K562 (cell line): ENCODE data around the gene TECPR2. TPM values are rescaled to one million over a fixed set of nuclear protein-coding genes. Genes with fewer than 3 reads are reported as not detected.

Experiments used
- ATAC-seq: fragments of 200-7000 bp; cut with Tn5 transposase; 3 replicates; pipeline ENCODE4 v1.9.1; 2020; ENCODE audit warnings: moderate library complexity
- BruUV-seq: library from RNA; stranded (reverse); fragments of 400-500 nt; replicated peaks from 2 replicates; lab custom pipeline; 2021; lab: Mats Ljungman, UMichigan
- CTCF ChIA-PET: fragments of 300-600 bp; formaldehyde crosslinking; extraction: SDS; loops from one replicate; lab custom pipeline; 2021; ENCODE audit warnings: low intra/inter-chr PET ratio; lab: Yijun Ruan, JAX
- POLR2A ChIA-PET: fragments of 300-600, 350-650 bp; sonication (Branson Sonifier 250); formaldehyde crosslinking; extraction: SDS; loops from one replicate; lab custom pipeline; 2021; ENCODE audit warnings: antibody characterized with exemption, inconsistent platforms; lab: Yijun Ruan, JAX
- DNase-seq, 4 experiments: peaks; one replicate each; pipeline versions ENCODE4 v3.0.0 to v3.0.0-alpha.2; 2011 to 2018; ENCODE audit warnings: low spot score in 3 of 4, mixed read lengths in 3 of 4; ENCODE audit errors: extremely low read depth in 1 of 4
- FAIRE-seq: peaks from 2 replicates; lab custom pipeline; 2011; peaks lifted over from hg19 to GRCh38; lab: Jason Lieb, UNC
- H2AFZ ChIP-seq: 2 replicates; pipeline ENCODE4 v1.6.0; 2011; ENCODE audit warnings: low read depth, low read length, control low read depth, inconsistent platforms
- H3K27ac ChIP-seq: fragments of 200-600 bp; 3 replicates; pipeline ENCODE4 v1.8.0; 2011; ENCODE audit warnings: low read depth, mild to moderate bottlenecking, control low read depth, inconsistent platforms, low read length, moderate library complexity, mixed read lengths; ENCODE audit errors: extremely low read depth
- H3K27me3 ChIP-seq, 2 experiments: fragments of 300-600 bp in 1 of 2; 2 replicates in 1 of 2; 3 replicates in 1 of 2; pipeline versions ENCODE4 v1.6.0 to v1.8.0; 2011; ENCODE audit warnings: inconsistent platforms in 2 of 2, low read length in 2 of 2, mild to moderate bottlenecking in 1 of 2, mixed read lengths in 1 of 2, moderate library complexity in 1 of 2; ENCODE audit not compliant: control insufficient read depth in 2 of 2, insufficient read depth in 2 of 2
- H3K36me3 ChIP-seq: fragments of 300-600 bp; 3 replicates; pipeline ENCODE4 v1.8.0; 2011; ENCODE audit warnings: mild to moderate bottlenecking, low read length, inconsistent platforms; ENCODE audit not compliant: control insufficient read depth, insufficient read depth
- H3K4me1 ChIP-seq, 2 experiments: fragments of 200-600 bp in 1 of 2; replicated peaks in 1 of 2; 2 replicates in 1 of 2; 3 replicates in 1 of 2; pipeline versions ENCODE4 v1.5.1 to v1.8.0; 2011; ENCODE audit warnings: inconsistent platforms in 2 of 2, low read length in 2 of 2, mild to moderate bottlenecking in 1 of 2, mixed read lengths in 1 of 2, moderate library complexity in 1 of 2; ENCODE audit not compliant: control insufficient read depth in 2 of 2, insufficient read depth in 2 of 2
- H3K4me2 ChIP-seq: 2 replicates; pipeline ENCODE4 v1.6.1; 2011; ENCODE audit warnings: low read length, control low read depth, inconsistent platforms, mixed read lengths; ENCODE audit not compliant: insufficient read depth
- H3K4me3 ChIP-seq: fragments of 200-600 bp; sonication (generic), shearing (Covaris generic); 2 replicates; pipeline ENCODE4 v1.5.1; 2016; ENCODE audit warnings: control low read depth, inconsistent platforms
- H3K79me2 ChIP-seq: fragments of 200-600 bp; 3 replicates; pipeline ENCODE4 v1.8.0; 2011; ENCODE audit warnings: low read length, inconsistent platforms; ENCODE audit not compliant: control insufficient read depth, insufficient read depth
- H3K9ac ChIP-seq, 2 experiments: 2 replicates each; pipeline versions ENCODE4 v1.6.0 to v1.6.1; 2011; ENCODE audit warnings: low read depth in 2 of 2, low read length in 2 of 2, control low read depth in 1 of 2, inconsistent platforms in 1 of 2, mild to moderate bottlenecking in 1 of 2, mixed read lengths in 1 of 2; ENCODE audit not compliant: insufficient read depth in 1 of 2
- H3K9me1 ChIP-seq: one replicate; pipeline ENCODE4 v1.6.0; 2011; ENCODE audit warnings: inconsistent platforms, mild to moderate bottlenecking, low read length, moderate library complexity; ENCODE audit not compliant: control insufficient read depth, insufficient read depth
- H3K9me3 ChIP-seq: replicated peaks from 2 replicates; pipeline ENCODE4 v1.5.1; 2011; ENCODE audit warnings: low read depth, low read length, inconsistent platforms; ENCODE audit not compliant: control insufficient read depth, insufficient read depth
- H4K20me1 ChIP-seq: replicated peaks from 2 replicates; pipeline ENCODE4 v1.6.1; 2011; ENCODE audit warnings: low read length, inconsistent platforms, mixed read lengths; ENCODE audit not compliant: control insufficient read depth, insufficient read depth
- ARID4B ChIP-seq: sonication (generic); formaldehyde crosslinking; IDR thresholded peaks from 2 replicates; pipeline ENCODE4 v1.8.0; 2022; ENCODE audit warnings: mild to moderate bottlenecking, missing genetic modification reagents
- ARNT ChIP-seq, 2 experiments: fragments of 450-650 bp; IDR thresholded peaks; 2 replicates each; pipeline ENCODE4 v1.6.1; 2016; ENCODE audit warnings: mild to moderate bottlenecking in 1 of 2
- CHCHD3 ChIP-seq: fragments of 250-450 bp; sonication (Bioruptor Pico); IDR thresholded peaks from 2 replicates; pipeline ENCODE4 v2.1.2; 2022; ENCODE audit warnings: mild to moderate bottlenecking
- FOXK1 ChIP-seq: sonication (generic); formaldehyde crosslinking; IDR thresholded peaks from 2 replicates; pipeline ENCODE4 v1.8.0; 2022; ENCODE audit warnings: missing genetic modification reagents, mild to moderate bottlenecking, borderline replicate concordance
- MTA3 ChIP-seq: fragments of 450-650 bp; formaldehyde crosslinking; IDR thresholded peaks from 2 replicates; pipeline ENCODE4 v1.6.1; 2017; ENCODE audit warnings: mild to moderate bottlenecking, borderline replicate concordance
- NR2C2 ChIP-seq, 2 experiments: fragments of 200-800 bp in 1 of 2; sonication (Bioruptor generic) in 1 of 2; sonication (generic) in 1 of 2; formaldehyde crosslinking in 1 of 2; IDR thresholded peaks; 2 replicates each; pipeline versions ENCODE4 v1.6.1 to v1.8.0; 2016 to 2022; ENCODE audit warnings: mild to moderate bottlenecking in 1 of 2, missing compliant biosample characterization in 1 of 2, missing genetic modification characterization in 1 of 2, missing genetic modification reagents in 1 of 2
- SIX5 ChIP-seq, 2 experiments: IDR thresholded peaks; 2 replicates each; pipeline ENCODE4 v1.6.1; 2011; ENCODE audit warnings: low read length in 2 of 2, borderline replicate concordance in 1 of 2, low read depth in 1 of 2, mild to moderate bottlenecking in 1 of 2, moderate library complexity in 1 of 2; ENCODE audit not compliant: insufficient read depth in 1 of 2
- SPI1 ChIP-seq: IDR thresholded peaks from 2 replicates; pipeline ENCODE4 v1.6.1; 2011; ENCODE audit warnings: low read depth, low read length, control low read depth, borderline replicate concordance
- ZNF121 ChIP-seq: sonication (generic); formaldehyde crosslinking; conservative IDR thresholded peaks from 2 replicates; pipeline ENCODE4 v1.8.0; 2022; ENCODE audit warnings: missing genetic modification reagents
- ZNF561 ChIP-seq: fragments of 450-650 bp; formaldehyde crosslinking; conservative IDR thresholded peaks from 2 replicates; pipeline ENCODE4 v1.4.0; 2020; ENCODE audit warnings: mild to moderate bottlenecking, moderate library complexity
- ZNF75A ChIP-seq: fragments of 450-650 bp; formaldehyde crosslinking; IDR thresholded peaks from 2 replicates; pipeline ENCODE4 v1.4.0; 2020; ENCODE audit warnings: mild to moderate bottlenecking
- WGBS: fragments of 100-300 bp; shearing (Covaris generic); methylation state at CpG from one replicate; pipeline ENCODE4 v1.1.6; 2016; ENCODE audit warnings: low coverage, mixed read lengths; ENCODE audit not compliant: insufficient coverage; ENCODE audit errors: missing lambda C conversion rate; 5-methylcytosine and 5-hydroxymethylcytosine counted together
- in situ Hi-C: fragments of 300-500 bp; cut with MboI; formaldehyde crosslinking; loops from 4 replicates; pipeline ENCODE4 v1.15.0; 2018; ENCODE audit warnings: inconsistent platforms, mixed read lengths
- intact Hi-C: fragments of 100-400 bp; cut with micrococcal nuclease; formaldehyde crosslinking; loops from 2 replicates; pipeline ENCODE4 v1.14.2; 2022
- polyA plus RNA-seq, 8 experiments: library from polyadenylated mRNA; depleted of rRNA in 4 of 8; stranded (reverse) in 5 of 8; unstranded in 3 of 8; fragments of >200 nt; fragmentation: Nextera tagmentation in 2 of 8; fragmentation: Illumina TruSeq in 1 of 8; extraction: Ambion mirVana in 2 of 8; extraction: Trizol in 1 of 8; gene quantifications; 2 replicates each; pipeline versions ENCODE4 v1.2.1 to v1.2.3, GENCODE V29; 2011 to 2014; ENCODE audit warnings: inconsistent platforms in 1 of 8, missing spikeins in 1 of 8
- total RNA-seq, 7 experiments: library from RNA; depleted of rRNA in 6 of 7; stranded (reverse); fragments of >200 nt in 6 of 7; fragmentation: Illumina TruSeq in 2 of 7; extraction: Trizol in 2 of 7; gene quantifications; 2 replicates each; pipeline versions ENCODE4 v1.2.1 to v1.2.3, GENCODE V29; 2011 to 2021; ENCODE audit warnings: low replicate concordance in 1 of 7
- TF ChIP-seq, protein P1 (sequence below): fragments of 250-450 bp; sonication (Bioruptor Pico); IDR thresholded peaks from 2 replicates; pipeline ENCODE4 v1.8.0; 2022; ENCODE audit warnings: inconsistent platforms
- TF ChIP-seq, protein P2 (sequence below): fragments of 250-450 bp; sonication (Bioruptor Pico); IDR thresholded peaks from 2 replicates; pipeline ENCODE4 v1.6.1; 2021; ENCODE audit warnings: mild to moderate bottlenecking

TECPR2 gene
- total and polyA plus RNA-seq, 9 of the 15 experiments (the other 6 are each of a cell fraction or from before 2014, with no cell fraction given): 0.04 to 3.0 (median 0.83) TPM

DNA sequence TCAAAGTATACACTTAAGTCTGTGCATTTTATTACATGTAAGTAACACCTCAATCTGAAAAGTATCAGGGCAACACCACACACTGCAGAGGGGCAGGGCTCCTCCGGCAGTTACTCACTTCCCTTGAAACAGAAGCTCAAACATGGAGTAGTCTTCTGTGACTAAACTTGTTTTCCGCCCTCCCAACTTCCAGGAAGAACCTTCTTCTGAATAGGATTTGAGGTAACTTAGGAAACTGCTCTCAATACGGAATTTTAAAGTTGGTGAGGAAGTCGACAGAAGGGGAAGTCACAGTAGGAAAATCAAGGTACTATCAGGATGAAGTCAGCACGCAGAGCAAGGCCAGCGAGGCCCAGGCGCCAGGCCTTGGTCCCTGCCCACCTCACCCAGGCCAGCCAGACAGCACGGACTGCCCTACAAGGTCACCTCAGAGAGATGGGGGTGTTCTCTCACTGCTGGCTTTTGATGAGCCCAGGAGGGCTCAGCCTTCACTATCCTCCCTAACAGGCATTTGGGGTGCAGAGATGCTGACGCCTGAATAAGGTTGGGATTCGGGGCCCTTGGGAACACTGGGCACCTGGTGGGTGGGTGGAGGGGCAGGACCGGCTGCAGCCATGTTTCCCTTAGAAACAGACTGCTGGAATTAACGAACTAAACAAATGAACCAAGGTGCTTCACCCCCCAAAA lies 141.0 kb downstream of the TECPR2 start:
- in situ Hi-C loops (loop anchor here (25.0 kb wide), 1 partner anchor 409 kb away; the partner anchor contains the start of gene AMN), intact Hi-C loops (loop anchor here (10.0 kb wide), 1 partner anchor 539 kb away; the partner anchor contains the start of gene DYNC1H1)
- peaks cover 4% of the 10 kb centered on the region; the same call in 1 of the 2 replicates for H4K20me1 ChIP-seq
- peak overlapping the region; percentile 5 for H2AFZ ChIP-seq
- H3K4me2 ChIP-seq: peak overlapping the region; percentile 60
- DNase-seq (peak in 2 of 4 experiments; percentile 16 to 28), FAIRE-seq (peak; percentile 67), ATAC-seq (peak; percentile 5; the same call in 2 of the 3 replicates)
- H3K36me3 ChIP-seq: peaks cover 20% of the 10 kb centered on the region; the same call in 2 of the 3 replicates
- no peaks in the 10 kb centered on the region for H3K9me1 ChIP-seq
- WGBS: 7% methylated on average over 8 of the region's 12 CpGs
- CTCF ChIA-PET: no interaction called here
- H3K79me2 ChIP-seq: peaks cover 11% of the 10 kb centered on the region; the same call in 2 of the 3 replicates
- peaks cover 27 to 74% of the 10 kb centered on the region in 2 experiments for H3K4me1 ChIP-seq
- H3K4me3 ChIP-seq: no peak overlapping the region
- POLR2A ChIA-PET: interaction anchor here (0.7 to 2.0 kb wide), 3 partner anchors 9 to 274 kb away, joined by 3 to 6 read pairs (median 3); no protein-coding TSS in a partner anchor
- peak overlapping the region in 1 of 2 experiments; percentile 85; a peak in 2 of 4 replicates for H3K9ac ChIP-seq
- H3K27ac ChIP-seq: peak overlapping the region; percentile 63
- no peaks in the 10 kb centered on the region for H3K9me3 ChIP-seq
- no peaks in the 10 kb centered on the region for H3K27me3 ChIP-seq
- no TSS peak for BruUV-seq
- TF ChIP-seq, protein P1, sequence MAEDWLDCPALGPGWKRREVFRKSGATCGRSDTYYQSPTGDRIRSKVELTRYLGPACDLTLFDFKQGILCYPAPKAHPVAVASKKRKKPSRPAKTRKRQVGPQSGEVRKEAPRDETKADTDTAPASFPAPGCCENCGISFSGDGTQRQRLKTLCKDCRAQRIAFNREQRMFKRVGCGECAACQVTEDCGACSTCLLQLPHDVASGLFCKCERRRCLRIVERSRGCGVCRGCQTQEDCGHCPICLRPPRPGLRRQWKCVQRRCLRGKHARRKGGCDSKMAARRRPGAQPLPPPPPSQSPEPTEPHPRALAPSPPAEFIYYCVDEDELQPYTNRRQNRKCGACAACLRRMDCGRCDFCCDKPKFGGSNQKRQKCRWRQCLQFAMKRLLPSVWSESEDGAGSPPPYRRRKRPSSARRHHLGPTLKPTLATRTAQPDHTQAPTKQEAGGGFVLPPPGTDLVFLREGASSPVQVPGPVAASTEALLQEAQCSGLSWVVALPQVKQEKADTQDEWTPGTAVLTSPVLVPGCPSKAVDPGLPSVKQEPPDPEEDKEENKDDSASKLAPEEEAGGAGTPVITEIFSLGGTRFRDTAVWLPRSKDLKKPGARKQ (CRISPR knock-in tag): no peak
- no peak for TF ChIP-seq CHCHD3
- TF ChIP-seq FOXK1 (CRISPR knock-in tag): no peak
- TF ChIP-seq ARID4B (CRISPR knock-in tag): no peak
- no peak for TF ChIP-seq ARNT (IDR thresholded peaks at IDR 0.05)
- peak; percentile 64 for TF ChIP-seq SPI1
- no peak for TF ChIP-seq SIX5 (IDR thresholded peaks at IDR 0.05; ENCODE audit: borderline replicate concordance in 1 of 2, insufficient read depth in 1 of 2, low read depth in 1 of 2, low read length in 2 of 2)
- TF ChIP-seq ZNF75A (CRISPR knock-in tag): no peak
- TF ChIP-seq NR2C2 (CRISPR knock-in tag; IDR thresholded peaks at IDR 0.05): no peak
- TF ChIP-seq NR2C2 (tag; IDR thresholded peaks at IDR 0.05): 0 out of 2 replicates have a peak, but pooled peaks have one; percentile 19
- TF ChIP-seq ZNF121: no peak
- TF ChIP-seq ZNF561 (CRISPR knock-in tag): no peak
- 0 out of 2 replicates have a peak, but pooled peaks have one; percentile 1 for TF ChIP-seq MTA3
- TF ChIP-seq, protein P2, sequence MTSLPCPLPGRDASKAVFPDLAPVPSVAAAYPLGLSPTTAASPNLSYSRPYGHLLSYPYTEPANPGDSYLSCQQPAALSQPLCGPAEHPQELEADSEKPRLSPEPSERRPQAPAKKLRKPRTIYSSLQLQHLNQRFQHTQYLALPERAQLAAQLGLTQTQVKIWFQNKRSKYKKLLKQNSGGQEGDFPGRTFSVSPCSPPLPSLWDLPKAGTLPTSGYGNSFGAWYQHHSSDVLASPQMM (CRISPR knock-in tag): no peak
